Measurements from ENCODE around the gene PON2. TPM values are rescaled to one million over a fixed set of nuclear protein-coding genes. Genes with fewer than 3 reads are reported as not detected.
A peak's percentile ranks its signal among the peaks of the same experiment; 100 is the strongest.

Gene PON2
- total RNA-seq (2021; fragmentation: NEBNext Ultra II Directional; extraction: Animal tissue kit (Norgen Biotek cat#: 25700)) (27.5 and 31.0 TPM in 2 replicates), polyA plus RNA-seq (2011; rRNA removed) (12.7 and 20.6 TPM in 2 replicates), polyA minus RNA-seq (2011; rRNA and poly(A)+ RNA removed) (12.2 and 22.0 TPM in 2 replicates)
- 20.2 TPM for polyA plus RNA-seq (2011; cell fraction: cytosol; rRNA removed)
- polyA plus RNA-seq (2011; cell fraction: nucleus; rRNA removed), result 16.1 TPM
- 20.6 to 32.3 TPM (median 24.0 TPM) in 4 replicates for polyA plus RNA-seq (2012, experiment 1 of 2)
- polyA plus RNA-seq (2012, experiment 2 of 2), result 3.5 TPM
- polyA plus RNA-seq (2013, experiment 1 of 2), result 37.2 TPM
- 40.0 TPM for polyA plus RNA-seq (2013, experiment 2 of 2)
- polyA minus RNA-seq (2011; cell fraction: cytosol; rRNA and poly(A)+ RNA removed), result 11.6 TPM
- polyA minus RNA-seq (2011; cell fraction: nucleus; rRNA and poly(A)+ RNA removed), result 36.2 TPM
- long read RNA-seq, experiment 1, transcript PON2-218 (9 exons, 1,653 nt), result major isoform, 11 of 17 reads
- long read RNA-seq, experiment 1, partial matches to known transcripts, result 2 of 17 reads
- long read RNA-seq, experiment 1, other reads (novel, unspliced or antisense), result 1 of 17 reads
- long read RNA-seq, experiment 2, partial matches to known transcripts, result 0 of 5 reads
- long read RNA-seq, experiment 2, other reads (novel, unspliced or antisense), result 0 of 5 reads

DNA sequence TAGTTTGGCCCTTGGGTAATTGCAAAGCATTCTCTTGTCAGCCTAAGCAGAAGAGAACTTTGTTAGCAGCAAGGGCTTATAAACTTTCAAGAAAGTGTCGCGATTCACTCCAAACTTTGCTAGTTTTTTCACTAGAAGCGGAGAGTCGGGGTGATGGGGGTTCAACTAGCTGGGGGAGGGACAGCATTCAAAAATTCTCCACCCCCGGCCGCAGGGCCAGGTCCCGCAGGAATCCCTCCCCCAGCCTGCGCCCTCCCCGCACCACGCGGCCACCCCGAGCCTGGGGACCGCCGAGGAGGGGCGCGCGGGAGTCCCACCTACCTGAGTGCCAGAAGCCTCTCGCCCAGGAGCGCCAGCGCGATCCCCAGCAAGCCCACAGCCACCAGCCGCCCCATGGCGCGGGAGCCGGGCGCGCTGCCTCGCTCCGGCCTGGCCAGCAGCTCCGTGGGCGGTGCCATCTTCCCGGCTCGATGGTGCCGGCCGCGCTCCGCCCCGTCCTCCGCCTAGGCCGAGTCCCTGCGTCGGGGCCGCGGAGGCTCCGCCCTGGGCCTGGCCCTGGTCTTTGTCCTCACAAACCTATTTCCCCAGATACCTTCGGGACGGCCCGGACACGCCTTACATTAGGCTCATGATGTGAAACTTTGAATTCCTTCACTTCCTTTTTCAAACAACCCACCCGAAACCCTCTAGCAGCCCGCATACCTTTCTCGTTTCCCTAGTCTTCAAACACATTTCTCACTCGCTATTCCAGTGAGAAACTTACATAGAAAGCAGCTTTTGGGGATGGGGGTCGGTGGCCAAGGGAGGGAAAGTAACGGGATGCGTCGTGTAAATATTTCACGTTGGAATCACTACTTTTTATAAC is at the start of gene PON2:
Gene PON2 (minus strand): TSS at position 472 of the 865 bp plus-strand sequence. CDS start 77 bp downstream, at position 395.
- DNase-seq (ENCODE audit: low read depth in 1 of 2, low spot score in 2 of 2) (peak; percentile 53 to 85), FAIRE-seq (no peak)
- H3K4ac ChIP-seq (replicated peaks; ENCODE audit: insufficient read length, low read depth, low read length), result no peak within 1 kb of the TSS
- H3K27me3 ChIP-seq (replicated peaks in 1 of 4; ENCODE audit: control insufficient read depth in 3 of 4, extremely low read depth in 1 of 4, insufficient read depth in 3 of 4, low read length in 3 of 4), result peaks cover 0 to 1% (median 0%) of the 10 kb centered on the region in 4 experiments; a peak in 1 of 7 replicates
- no peak within 1 kb of the TSS for H3K23ac ChIP-seq (ENCODE audit: insufficient read length)
- H2BK5ac ChIP-seq (ENCODE audit: low read depth, low read length), result peak within 1 kb of the TSS; percentile 84; the same call in 1 of the 2 replicates
- peak within 1 kb of the TSS; percentile 45 to 93 (median 71) for H3K4me3 ChIP-seq (ENCODE audit: extremely low read depth in 1 of 4, insufficient read depth in 2 of 4, low read depth in 3 of 4, low read length in 4 of 4)
- H4K91ac ChIP-seq (replicated peaks; ENCODE audit: insufficient read length, low read length), result peak within 1 kb of the TSS; percentile 72
- peak within 1 kb of the TSS; percentile 80 to 95 (median 88) for H3K9ac ChIP-seq (replicated peaks in 1 of 4; ENCODE audit: extremely low read depth in 1 of 4, low read depth in 3 of 4, low read length in 3 of 4)
- H2BK20ac ChIP-seq (ENCODE audit: low read length), result no peak within 1 kb of the TSS
- peaks cover 0 to 9% of the 10 kb centered on the region in 2 experiments; a peak in 1 of 4 replicates for H3K79me2 ChIP-seq (ENCODE audit: control insufficient read depth in 1 of 2, insufficient read depth in 2 of 2, low read length in 2 of 2)
- peak within 1 kb of the TSS; percentile 88 for H2BK12ac ChIP-seq (ENCODE audit: low read depth, low read length)
- H2BK120ac ChIP-seq (replicated peaks; ENCODE audit: low read depth, low read length), result no peak within 1 kb of the TSS
- H4K5ac ChIP-seq (ENCODE audit: insufficient read length, low read depth, low read length), result peak within 1 kb of the TSS; percentile 62
- H4K20me1 ChIP-seq (replicated peaks in 1 of 2; ENCODE audit: control insufficient read depth in 1 of 2, insufficient read depth in 2 of 2, low read length in 2 of 2), result no peaks in the 10 kb centered on the region
- H3K4me1 ChIP-seq (replicated peaks in 1 of 4; ENCODE audit: control insufficient read depth in 3 of 4, insufficient read depth in 4 of 4, low read length in 3 of 4), result peaks cover 0 to 4% (median 3%) of the 10 kb centered on the region in 4 experiments; a peak in 5 of 7 replicates
- no peaks in the 10 kb centered on the region for H3K9me3 ChIP-seq (ENCODE audit: insufficient read depth in 2 of 2, low read depth in 1 of 2, low read length in 1 of 2)
- peak within 1 kb of the TSS; percentile 97 for H4K8ac ChIP-seq (ENCODE audit: extremely low read depth, insufficient read depth, low read length)
- no peaks in the 10 kb centered on the region for H3K36me3 ChIP-seq (ENCODE audit: control insufficient read depth in 2 of 4, insufficient read depth in 4 of 4, low read length in 3 of 4)
- H3K18ac ChIP-seq (ENCODE audit: extremely low read depth, low read length), result peak within 1 kb of the TSS; percentile 80
- ChIA-PET POLR2A (ENCODE audit: partially characterized antibody) (interaction anchor here (0.7 to 2.2 kb wide), 12 partner anchors 9 to 257 kb away, joined by 3 to 11 read pairs (median 4); partner anchors contain the start of gene ASB4), CTCF (ENCODE audit: partially characterized antibody) (interaction anchor here (0.6 to 1.2 kb wide), 5 partner anchors 11 to 43 kb away, joined by 3 to 4 read pairs (median 3); no protein-coding TSS in a partner anchor)
- peak within 1 kb of the TSS; percentile 61 to 92 for H3K4me2 ChIP-seq (ENCODE audit: insufficient read depth in 1 of 2, low read depth in 2 of 2, low read length in 2 of 2)
- H3K79me1 ChIP-seq (ENCODE audit: low read depth, low read length), result no peaks in the 10 kb centered on the region
- peak within 1 kb of the TSS; percentile 89 for H3K27ac ChIP-seq (ENCODE audit: low read depth, low read length)
- H3K23me2 ChIP-seq (ENCODE audit: low read depth, low read length), result no peaks in the 10 kb centered on the region; the same call in 1 of the 2 replicates
- H3K14ac ChIP-seq (ENCODE audit: insufficient read length), result no peak within 1 kb of the TSS
- no peak within 1 kb of the TSS for H3K56ac ChIP-seq (replicated peaks; ENCODE audit: insufficient read length, low read depth, low read length)
- H2BK15ac ChIP-seq (ENCODE audit: low read length), result peak within 1 kb of the TSS; percentile 83; the same call in 1 of the 2 replicates
- H2AK5ac ChIP-seq (ENCODE audit: low read depth, low read length), result 0 out of 2 replicates have a peak within 1 kb of the TSS, but pooled peaks have one; percentile 77
- 9% methylated on average over 35 of the region's 58 CpGs; no CpG with 5 or more reads in 1 of the 2 experiments for WGBS, 2 experiments (ENCODE audit: extremely low coverage in 1 of 2, insufficient coverage in 1 of 2, insufficient read length in 1 of 2, insufficient replicate concordance in 2 of 2, low coverage in 1 of 2, low lambda C conversion rate in 2 of 2, missing lambda C conversion rate in 1 of 2)
- peak within 1 kb of the TSS; percentile 91 for H2AFZ ChIP-seq (ENCODE audit: low read length)
- TF ChIP-seq TEAD4 (IDR thresholded peaks at IDR 0.05; ENCODE audit: low read depth, low read length), result no peak
- TF ChIP-seq, protein P1, sequence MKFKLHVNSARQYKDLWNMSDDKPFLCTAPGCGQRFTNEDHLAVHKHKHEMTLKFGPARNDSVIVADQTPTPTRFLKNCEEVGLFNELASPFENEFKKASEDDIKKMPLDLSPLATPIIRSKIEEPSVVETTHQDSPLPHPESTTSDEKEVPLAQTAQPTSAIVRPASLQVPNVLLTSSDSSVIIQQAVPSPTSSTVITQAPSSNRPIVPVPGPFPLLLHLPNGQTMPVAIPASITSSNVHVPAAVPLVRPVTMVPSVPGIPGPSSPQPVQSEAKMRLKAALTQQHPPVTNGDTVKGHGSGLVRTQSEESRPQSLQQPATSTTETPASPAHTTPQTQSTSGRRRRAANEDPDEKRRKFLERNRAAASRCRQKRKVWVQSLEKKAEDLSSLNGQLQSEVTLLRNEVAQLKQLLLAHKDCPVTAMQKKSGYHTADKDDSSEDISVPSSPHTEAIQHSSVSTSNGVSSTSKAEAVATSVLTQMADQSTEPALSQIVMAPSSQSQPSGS (IDR thresholded peaks at IDR 0.05; ENCODE audit: low read length), result no peak
- no peak for TF ChIP-seq CBX8 (IDR thresholded peaks at IDR 0.05; ENCODE audit: borderline replicate concordance, low read depth, low read length)
- TF ChIP-seq, protein P2, sequence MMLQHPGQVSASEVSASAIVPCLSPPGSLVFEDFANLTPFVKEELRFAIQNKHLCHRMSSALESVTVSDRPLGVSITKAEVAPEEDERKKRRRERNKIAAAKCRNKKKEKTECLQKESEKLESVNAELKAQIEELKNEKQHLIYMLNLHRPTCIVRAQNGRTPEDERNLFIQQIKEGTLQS (IDR thresholded peaks at IDR 0.05; ENCODE audit: insufficient read depth, low read depth, low read length), result no peak
- peak; percentile 72; the same call in 1 of the 2 replicates for TF ChIP-seq TBP (IDR thresholded peaks at IDR 0.05; ENCODE audit: low read depth, low read length)
